Measurements from ENCODE around the gene IFNA16.

- TF ChIP-seq CTCF (IDR thresholded peaks at IDR 0.05) (no peak), POLR2A (IDR thresholded peaks at IDR 0.05) (no peak)
Observed at GRCh38 chr9:21265421-21266189, 48.5 kb upstream of the IFNA16 start.

Data from heart left ventricle (tissue), 13 donors.